Endothelial cell of umbilical vein (primary cell): ENCODE data around the gene LAMA5.

Experiments used
- EZH2 ChIP-seq: IDR thresholded peaks from 2 replicates; pipeline ENCODE4 v1.6.1; 2012; ENCODE audit warnings: borderline replicate concordance, low read depth, mild to moderate bottlenecking, moderate library complexity, low read length, inconsistent platforms; ENCODE audit not compliant: severe bottlenecking
- FOS ChIP-seq: IDR thresholded peaks from 2 replicates; pipeline ENCODE4 v1.6.1; 2011; ENCODE audit warnings: mild to moderate bottlenecking, low read length, moderate library complexity, borderline replicate concordance; ENCODE audit not compliant: insufficient read depth
- JUN ChIP-seq: IDR thresholded peaks from 2 replicates; pipeline ENCODE4 v1.6.1; 2011; ENCODE audit warnings: borderline replicate concordance, low read depth; ENCODE audit not compliant: insufficient read length, insufficient read depth
- MAX ChIP-seq: IDR thresholded peaks from 2 replicates; pipeline ENCODE4 v1.6.1; 2011; ENCODE audit not compliant: insufficient read depth, insufficient read length
- MYC ChIP-seq: IDR thresholded peaks from one replicate; pipeline ENCODE4 v1.6.1; 2011; ENCODE audit warnings: mild to moderate bottlenecking, low read depth, low read length
- POLR2A ChIP-seq: IDR thresholded peaks from 2 replicates; pipeline ENCODE4 v1.6.1; 2012; ENCODE audit warnings: low read depth, mild to moderate bottlenecking, control low read depth, low read length
- POLR2AphosphoS5 ChIP-seq: IDR thresholded peaks from 2 replicates; pipeline ENCODE4 v1.6.1; 2012; ENCODE audit warnings: low read depth, mild to moderate bottlenecking, control low read depth, low read length, moderate library complexity; ENCODE audit not compliant: insufficient read depth
- TF ChIP-seq, protein P1 (sequence below), 2 donors: IDR thresholded peaks; 1 replicate in 1 of 2; 2 replicates in 1 of 2; pipeline ENCODE4 v1.5.1; 2011; ENCODE audit warnings: low read length in 2 of 2, mild to moderate bottlenecking in 2 of 2, moderate library complexity in 2 of 2, control low read depth in 1 of 2, inconsistent platforms in 1 of 2, low read depth in 1 of 2; ENCODE audit not compliant: insufficient read depth in 1 of 2; ENCODE audit errors: extremely low read depth in 1 of 2

DNA sequence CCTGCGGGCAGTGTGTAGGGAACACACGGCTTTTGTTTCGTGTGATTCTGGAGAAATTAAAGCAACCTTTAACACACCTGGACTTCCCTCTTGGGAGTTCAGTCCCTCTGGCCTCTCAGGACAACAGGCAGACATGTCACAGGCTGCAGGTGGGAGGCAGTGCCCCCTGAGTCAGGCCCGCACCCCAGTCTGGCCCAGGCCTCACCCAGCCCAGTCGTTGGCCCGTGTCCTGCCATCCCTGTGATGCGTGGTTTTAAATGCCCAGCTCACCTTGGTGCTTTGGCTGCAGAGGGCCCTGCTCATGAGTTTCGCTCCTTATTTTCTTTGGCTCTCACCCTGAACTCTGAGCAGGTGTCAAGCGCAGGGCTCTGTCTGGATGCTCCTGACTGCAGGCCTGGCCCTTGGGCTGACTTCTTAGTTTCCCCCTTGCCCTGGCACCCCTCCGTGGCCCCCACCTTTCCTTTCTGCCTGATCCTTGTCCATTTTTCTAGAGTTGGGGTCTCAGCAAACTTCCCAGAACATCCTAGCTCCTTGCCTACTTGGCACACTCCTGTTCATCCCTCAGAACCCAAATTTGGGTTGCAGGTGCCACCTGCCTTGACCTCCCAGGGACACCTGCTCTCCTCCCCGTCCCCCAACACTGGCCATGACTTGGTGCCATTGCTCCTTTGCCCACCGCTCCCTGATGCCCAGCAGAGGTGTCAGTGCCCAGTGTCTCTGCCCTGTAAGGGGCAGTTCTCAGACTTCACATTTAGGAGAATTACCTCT is 42.2 kb upstream of the LAMA5 start:
- TF ChIP-seq, protein P1, sequence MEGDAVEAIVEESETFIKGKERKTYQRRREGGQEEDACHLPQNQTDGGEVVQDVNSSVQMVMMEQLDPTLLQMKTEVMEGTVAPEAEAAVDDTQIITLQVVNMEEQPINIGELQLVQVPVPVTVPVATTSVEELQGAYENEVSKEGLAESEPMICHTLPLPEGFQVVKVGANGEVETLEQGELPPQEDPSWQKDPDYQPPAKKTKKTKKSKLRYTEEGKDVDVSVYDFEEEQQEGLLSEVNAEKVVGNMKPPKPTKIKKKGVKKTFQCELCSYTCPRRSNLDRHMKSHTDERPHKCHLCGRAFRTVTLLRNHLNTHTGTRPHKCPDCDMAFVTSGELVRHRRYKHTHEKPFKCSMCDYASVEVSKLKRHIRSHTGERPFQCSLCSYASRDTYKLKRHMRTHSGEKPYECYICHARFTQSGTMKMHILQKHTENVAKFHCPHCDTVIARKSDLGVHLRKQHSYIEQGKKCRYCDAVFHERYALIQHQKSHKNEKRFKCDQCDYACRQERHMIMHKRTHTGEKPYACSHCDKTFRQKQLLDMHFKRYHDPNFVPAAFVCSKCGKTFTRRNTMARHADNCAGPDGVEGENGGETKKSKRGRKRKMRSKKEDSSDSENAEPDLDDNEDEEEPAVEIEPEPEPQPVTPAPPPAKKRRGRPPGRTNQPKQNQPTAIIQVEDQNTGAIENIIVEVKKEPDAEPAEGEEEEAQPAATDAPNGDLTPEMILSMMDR (IDR thresholded peaks at IDR 0.05; ENCODE audit: extremely low read depth in 1 of 2, insufficient read depth in 1 of 2, low read depth in 1 of 2, low read length in 2 of 2): no peak
- TF ChIP-seq EZH2: no peak
- TF ChIP-seq POLR2A: no peak
- no peak for TF ChIP-seq POLR2AphosphoS5
- no peak for TF ChIP-seq MYC
- no peak for TF ChIP-seq FOS
- no peak for TF ChIP-seq MAX
- TF ChIP-seq JUN: no peak
